ENCODE results near the gene CAMKV.

GRCh38 chr3:49873623-49874022 lies 3.9 kb upstream of the CAMKV start:
- no peak for TF ChIP-seq POLR2A (IDR thresholded peaks at IDR 0.05)
- TF ChIP-seq CTCF (IDR thresholded peaks at IDR 0.05): no peak
- TF ChIP-seq EP300 (IDR thresholded peaks at IDR 0.05): no peak

Data from tibial nerve (tissue), 4 donors.